Activated effector memory CD4-positive, alpha-beta T cell treated with Interleukin-2 at 50 U/mL for 16 hours (primary cell): ENCODE measurements around the gene RAD18.

ENCODE experiments used
- DNase-seq: peaks from one replicate; pipeline ENCODE4 v3.0.0-alpha.2; 2020

Gene RAD18

GRCh38 chr3:8963137-8963853, at the start of gene RAD18:
TSS of gene RAD18 (minus strand) at chr3:8963472. CDS start at chr3:8963385, 87 bp downstream.
- peak; percentile 86 for DNase-seq

DNA sequence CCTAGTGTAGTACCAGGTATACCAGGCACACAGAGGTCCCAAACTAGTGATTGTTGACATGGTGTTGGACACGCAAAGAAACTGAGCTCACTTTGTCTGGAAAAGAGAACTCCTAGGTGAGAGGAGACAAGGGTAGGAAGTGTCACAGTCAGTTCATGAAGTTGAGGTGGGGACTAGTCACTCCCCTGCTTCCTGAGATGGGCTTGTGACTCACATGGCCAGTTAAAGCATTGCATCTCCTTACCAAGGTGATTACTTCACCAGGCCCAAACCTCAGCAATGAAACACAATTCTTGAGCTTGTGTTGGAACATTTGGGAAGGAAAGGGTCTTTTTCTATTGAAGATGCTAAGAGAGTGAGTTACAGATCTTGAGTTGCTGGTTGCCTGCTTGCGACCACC, 49.2 kb upstream of the RAD18 start:
- no peak for DNase-seq

GRCh38 chr3:9009976-9010545, 46.8 kb upstream of the RAD18 start:
- DNase-seq = no peak

DNA sequence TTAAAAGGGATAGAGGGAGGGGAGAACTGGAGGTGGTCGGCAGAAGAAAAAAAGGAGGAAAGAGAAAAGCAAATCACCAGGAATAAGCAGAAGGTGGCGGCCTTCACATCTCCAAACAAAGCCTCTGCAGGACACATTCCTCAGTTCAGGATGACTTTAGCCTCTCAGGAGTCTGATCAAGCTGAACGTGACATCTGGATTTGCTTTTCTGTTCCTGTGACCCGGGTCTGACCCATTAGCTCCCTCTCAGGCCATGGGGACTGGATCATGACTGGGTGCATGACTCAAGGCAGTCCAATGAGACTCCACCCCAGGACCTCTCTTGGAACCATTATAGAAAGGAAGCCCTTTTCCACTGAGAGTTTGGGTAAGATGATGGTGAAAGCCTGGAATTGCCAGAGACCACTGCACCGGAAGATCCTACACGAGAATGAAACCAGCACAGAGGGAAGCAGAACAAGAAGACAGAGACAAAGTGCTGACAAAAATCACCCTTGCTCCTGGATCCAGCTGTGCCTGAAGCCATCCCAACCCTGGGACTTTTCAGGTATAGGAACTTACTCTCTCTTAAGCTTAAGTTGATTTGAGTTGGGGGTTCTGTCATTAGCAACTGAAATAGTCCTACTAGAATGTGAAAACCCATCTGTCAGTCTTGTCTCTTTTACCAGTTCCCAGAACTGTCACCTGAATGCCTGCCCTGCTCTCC, 45.4 kb upstream of the RAD18 start:
- DNase-seq = no peak

GRCh38 chr3:9007928-9008327, 44.7 kb upstream of the RAD18 start:
- no peak for DNase-seq

DNA sequence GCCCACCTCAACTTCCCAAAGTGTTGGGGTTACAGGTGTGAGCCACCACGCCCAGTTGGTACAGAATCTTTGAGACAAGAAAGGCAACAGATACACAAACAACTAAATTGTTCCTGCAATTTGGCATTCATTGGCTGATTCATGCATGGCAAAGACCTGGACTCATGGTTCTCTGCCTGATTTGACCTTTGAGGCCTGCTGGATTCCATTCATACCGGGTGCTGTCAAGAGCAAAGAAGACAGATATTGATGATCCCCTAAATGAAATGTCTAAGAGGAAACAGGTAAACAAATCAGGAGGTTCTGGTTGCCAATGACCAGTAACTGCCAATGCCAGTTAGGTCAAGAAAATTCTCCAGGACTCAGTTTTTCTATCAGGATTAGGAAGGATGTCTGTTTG, 43.9 kb upstream of the RAD18 start:
- no peak for DNase-seq

DNA sequence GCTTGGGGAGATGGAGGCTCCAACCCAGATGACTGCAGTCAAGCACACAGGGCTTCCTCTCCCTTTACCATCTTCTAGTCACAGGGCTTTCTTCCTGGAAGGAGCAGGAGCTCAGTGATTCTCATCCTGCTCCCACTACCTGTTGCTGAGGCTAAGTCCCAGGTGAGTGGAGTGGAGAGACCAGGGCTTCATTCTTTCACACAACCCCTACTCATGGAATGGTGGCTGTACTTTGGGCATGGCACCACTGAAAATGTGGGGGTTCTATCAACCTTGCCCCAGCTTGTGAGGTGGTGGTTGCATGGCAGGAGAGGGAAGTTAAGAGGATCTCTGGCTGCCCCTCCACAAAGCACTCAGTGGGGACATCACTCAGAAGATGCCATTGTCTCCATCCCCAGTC, 36.8 kb upstream of the RAD18 start:
- DNase-seq = no peak

DNA sequence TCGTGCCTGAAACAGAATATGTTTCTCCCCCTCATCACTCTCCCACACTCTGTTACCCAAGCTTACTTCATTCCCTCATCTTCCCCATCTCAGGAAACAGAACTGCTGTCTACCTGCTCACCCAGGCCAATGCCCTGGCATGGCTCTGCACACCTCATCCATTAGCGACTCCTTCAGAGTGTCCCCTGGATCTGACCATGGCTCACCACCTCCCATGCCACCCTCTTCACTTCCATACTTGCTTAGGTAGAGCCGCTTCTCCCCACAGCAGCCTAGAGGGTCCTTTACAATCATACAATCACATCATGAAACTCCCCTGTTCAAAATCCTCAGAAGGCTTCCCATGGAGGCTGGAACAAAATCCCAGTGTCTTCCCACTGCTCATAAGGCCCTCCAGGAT, 33.9 kb upstream of the RAD18 start:
- no peak for DNase-seq

DNA sequence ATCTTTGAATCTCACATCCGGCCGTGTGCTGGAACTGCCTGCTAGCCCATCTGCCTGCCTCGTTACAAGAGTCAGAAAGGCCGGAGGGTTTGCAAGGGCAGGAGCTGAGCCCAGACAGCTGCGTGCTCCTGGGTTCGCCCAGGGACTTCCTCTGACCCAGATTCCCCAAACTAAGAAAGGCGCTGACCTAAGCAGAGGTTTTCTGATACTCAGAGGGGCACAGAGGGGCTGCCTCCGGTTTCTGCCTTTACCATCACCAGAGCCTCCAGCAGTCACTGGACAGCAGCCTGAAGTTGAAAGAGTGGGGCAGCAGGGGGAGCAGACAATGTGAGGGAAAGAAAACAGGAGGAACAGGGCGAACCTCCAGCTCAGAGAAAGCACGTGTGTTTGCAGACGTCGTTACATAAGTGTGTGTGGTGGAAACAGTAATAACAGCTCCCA, 33.4 kb upstream of the RAD18 start:
- DNase-seq = no peak

- no peak for DNase-seq
Measured at GRCh38 chr3:8996216-8996615, 32.9 kb upstream of the RAD18 start.

GRCh38 chr3:8994226-8994625, 31.0 kb upstream of the RAD18 start:
- no peak for DNase-seq

DNA sequence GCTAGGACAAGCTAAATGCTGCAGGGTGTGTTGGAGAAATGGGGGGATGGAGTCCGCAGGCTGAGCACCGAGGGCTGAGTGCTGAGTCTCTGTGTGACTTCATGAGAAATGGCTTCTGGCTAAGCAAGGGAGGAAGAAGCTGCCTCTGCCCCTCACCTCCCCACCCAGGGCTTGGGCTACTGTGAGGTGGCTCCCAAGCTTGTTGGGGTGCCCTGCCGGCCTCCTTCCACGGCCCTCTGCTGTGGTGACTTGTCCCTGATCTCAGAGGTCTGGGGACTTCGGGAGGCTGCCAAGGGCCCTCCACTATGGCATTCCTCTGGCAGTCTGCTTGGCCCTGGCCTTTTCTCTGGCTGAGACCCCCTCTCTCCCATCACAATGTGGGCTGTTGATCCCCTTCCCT, 30.1 kb upstream of the RAD18 start:
- no peak for DNase-seq

GRCh38 chr3:8992854-8993253, 29.6 kb upstream of the RAD18 start:
- DNase-seq = no peak

GRCh38 chr3:8992199-8992598, 28.9 kb upstream of the RAD18 start:
- DNase-seq = no peak

- no peak for DNase-seq
Measured at GRCh38 chr3:8990266-8991215, 27.3 kb upstream of the RAD18 start.

DNA sequence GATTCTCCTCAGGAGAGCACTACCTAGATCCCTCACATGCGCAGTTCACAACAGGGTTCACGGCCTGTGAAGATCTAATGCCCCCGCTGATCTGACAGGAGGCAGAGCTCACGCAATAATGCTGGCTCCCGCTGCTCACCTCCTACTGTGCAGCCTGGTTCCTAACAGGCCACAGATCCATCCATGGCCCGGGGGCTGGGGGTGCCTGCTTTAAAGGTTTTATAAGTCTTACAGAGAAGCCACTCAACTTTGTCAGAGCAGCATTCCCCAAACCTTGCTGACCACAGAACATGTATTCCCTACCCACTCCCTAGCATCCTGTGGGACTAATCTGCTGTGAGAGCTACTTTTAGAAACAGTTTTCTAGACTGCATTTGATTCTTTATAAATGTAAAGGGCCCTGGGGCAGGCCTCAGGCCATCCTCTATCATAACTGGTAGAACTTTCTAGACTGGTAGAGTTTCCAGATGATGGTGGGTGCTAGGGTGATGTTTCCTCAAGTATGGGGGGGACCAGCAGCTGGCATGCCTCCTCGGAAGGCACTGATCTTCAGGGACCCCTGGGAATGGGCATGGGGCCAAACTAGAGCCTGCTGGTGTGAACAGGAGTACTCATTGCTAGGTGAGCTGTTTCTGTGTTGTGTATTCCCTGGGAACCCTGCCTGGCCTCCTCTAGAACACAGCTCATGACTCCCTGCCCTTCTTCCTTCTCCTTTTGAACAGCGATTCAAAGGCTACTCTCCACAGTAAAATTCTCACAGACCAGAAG, 25.7 kb upstream of the RAD18 start:
- DNase-seq = no peak

- DNase-seq = no peak
Measured at GRCh38 chr3:8988384-8988655, 25.0 kb upstream of the RAD18 start.

DNA sequence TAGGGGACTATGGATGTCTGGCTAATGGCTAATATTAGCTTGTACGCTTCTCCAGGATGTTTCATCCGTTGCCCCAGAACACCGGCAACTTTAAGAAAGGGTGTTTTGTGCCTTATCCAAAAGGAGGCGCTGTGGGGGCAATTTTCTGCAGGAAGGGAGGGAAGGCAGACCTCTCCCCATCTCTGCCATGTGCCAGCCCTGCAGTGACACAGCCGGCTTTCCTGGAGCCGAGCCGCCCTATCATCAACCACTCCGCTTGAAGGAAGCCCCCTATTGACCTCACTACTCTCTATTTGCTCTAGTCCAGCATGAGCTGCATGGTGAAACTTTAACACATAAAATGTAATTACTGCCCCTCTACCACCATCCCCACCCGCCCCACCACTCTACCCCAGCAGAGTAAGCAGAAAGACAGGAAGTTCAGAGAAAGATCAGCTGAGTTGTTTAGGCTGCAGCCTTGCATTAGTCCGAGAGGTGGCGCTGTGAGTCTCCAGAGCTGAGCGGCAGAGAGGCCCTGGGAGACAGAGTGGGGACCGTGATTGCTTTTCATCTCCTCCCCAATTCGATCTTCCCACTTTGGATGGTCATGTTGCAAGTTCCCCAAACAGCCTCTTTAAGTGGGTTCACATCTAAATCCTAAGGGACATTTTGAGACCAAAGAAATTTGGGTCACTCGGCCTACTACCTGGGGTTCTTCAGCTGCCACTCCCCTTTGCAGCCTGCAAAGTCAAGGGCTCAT, 24.5 kb upstream of the RAD18 start:
- peak; percentile 22 for DNase-seq

GRCh38 chr3:8987226-8987625, 24.0 kb upstream of the RAD18 start:
- DNase-seq = no peak

DNA sequence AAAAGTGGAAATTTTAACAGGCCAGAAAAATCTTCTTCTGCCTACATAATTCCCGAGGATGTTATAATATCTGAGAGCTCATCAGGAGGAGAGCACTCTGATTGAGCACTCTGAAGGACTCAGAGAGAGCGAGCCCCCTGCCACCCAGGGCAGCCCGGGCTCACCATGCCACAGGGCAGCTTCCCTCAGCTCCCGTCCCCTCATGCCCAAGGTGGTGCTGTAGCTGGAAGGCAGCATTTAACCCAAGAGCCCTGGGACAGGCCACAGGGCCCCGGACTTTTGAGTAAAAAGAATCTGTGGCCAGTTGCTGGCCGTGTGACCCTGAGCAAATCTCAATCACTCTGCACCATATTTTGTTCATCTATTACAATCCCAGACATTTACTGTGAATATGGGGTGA, 23.5 kb upstream of the RAD18 start:
- DNase-seq = no peak

DNA sequence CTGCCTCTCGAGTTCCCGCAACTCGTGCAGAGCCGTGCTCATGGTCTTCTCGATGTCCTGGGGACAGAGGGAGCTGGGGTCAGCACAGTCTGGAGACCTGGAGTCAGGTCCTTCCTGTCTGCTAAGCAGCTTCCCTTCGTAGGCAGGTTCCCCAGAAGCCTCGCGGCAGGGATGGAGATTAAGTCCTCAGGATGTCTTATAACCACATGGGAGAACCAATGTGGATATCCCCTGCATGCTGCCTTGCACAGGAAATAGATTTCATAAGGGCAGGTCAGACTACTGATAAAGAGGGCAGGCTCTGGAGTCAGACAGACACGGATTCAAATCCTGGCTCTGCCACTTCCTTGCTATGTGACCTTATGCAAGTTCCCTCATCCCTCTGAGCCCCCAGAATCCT, 22.6 kb upstream of the RAD18 start:
- no peak for DNase-seq

- DNase-seq = no peak
Measured at GRCh38 chr3:8985411-8985831, 22.1 kb upstream of the RAD18 start.
